Sigmoid colon (tissue), 7 donors: ENCODE results near the gene FN3K. TPM values are rescaled to one million over a fixed set of nuclear protein-coding genes. Genes with fewer than 3 reads are reported as not detected.

Source experiments
- DNase-seq: peaks from one replicate; pipeline ENCODE4 v3.0.0-alpha.2; 2019
- H3K27ac ChIP-seq, 4 donors: fragments of 200-600 bp; sonication (generic); one replicate each; pipeline ENCODE4 v1.5.1; 2016 to 2019; ENCODE audit warnings: mild to moderate bottlenecking in 1 of 4
- H3K27me3 ChIP-seq, 3 donors: fragments of 200-600 bp; sonication (generic); one replicate each; pipeline ENCODE4 v1.5.1; 2019; ENCODE audit warnings: mild to moderate bottlenecking in 1 of 3
- H3K36me3 ChIP-seq, 4 donors: fragments of 200-600 bp; sonication (generic); one replicate each; pipeline ENCODE4 v1.5.1; 2016 to 2019
- H3K4me1 ChIP-seq, 4 donors: fragments of 200-600 bp; sonication (generic); one replicate each; pipeline ENCODE4 v1.5.1; 2017 to 2019
- H3K4me3 ChIP-seq, 4 donors: fragments of 200-600 bp; sonication (generic); one replicate each; pipeline ENCODE4 v1.5.1; 2017 to 2019; ENCODE audit warnings: mild to moderate bottlenecking in 2 of 4, moderate library complexity in 1 of 4
- H3K9me3 ChIP-seq, 4 donors: fragments of 200-600 bp in 3 of 4; sonication (generic) in 3 of 4; one replicate each; pipeline versions ENCODE4 v1.5.1 to v1.6.1; 2013 to 2019
- CTCF ChIP-seq, 4 experiments: fragments of 450-650 bp in 3 of 4; fragments of 200-600 bp in 1 of 4; IDR thresholded peaks; one replicate each; pipeline ENCODE4 v1.5.1; 2016 to 2019; ENCODE audit warnings: antibody characterized with exemption in 4 of 4, mild to moderate bottlenecking in 3 of 4, moderate library complexity in 2 of 4
- EP300 ChIP-seq, 4 donors: sonication (generic); formaldehyde crosslinking; IDR thresholded peaks; one replicate each; pipeline ENCODE4 v1.6.1; 2017; ENCODE audit warnings: antibody characterized with exemption in 4 of 4
- POLR2A ChIP-seq, 2 donors: fragments of 450-650 bp; IDR thresholded peaks; one replicate each; pipeline ENCODE4 v1.6.1; 2016; ENCODE audit warnings: antibody characterized with exemption in 2 of 2, mild to moderate bottlenecking in 2 of 2, moderate library complexity in 2 of 2
- POLR2AphosphoS5 ChIP-seq, 4 donors: sonication (generic); formaldehyde crosslinking; IDR thresholded peaks; one replicate each; pipeline ENCODE4 v1.6.1; 2017; ENCODE audit warnings: antibody characterized with exemption in 4 of 4
- WGBS, 2 donors: extraction: QIAGEN DNeasy Blood & Tissue Kit; methylation state at CpG; one replicate each; pipeline ENCODE4 v1.1.7; 2013; 5-methylcytosine and 5-hydroxymethylcytosine counted together
- intact Hi-C: fragments of 100-400 bp; cut with DNase I; formaldehyde crosslinking; loops from one replicate; pipeline ENCODE4 v1.15.1; 2023
- polyA plus RNA-seq, 3 donors: library from polyadenylated mRNA; stranded (reverse); fragments of 200-250 nt; gene quantifications; one replicate each; pipeline ENCODE4 v1.2.3, GENCODE V29; 2013
- total RNA-seq, 4 donors: library from RNA; depleted of rRNA; stranded (reverse); fragments of >200 nt; gene quantifications; one replicate each; pipeline ENCODE4 v1.1.0, GENCODE V29; 2016
- donor health status: healthy with polysubstance abuse.
- donor health status: Bipolar disorder and iron deficiency.
- donor health status: healthy.

Gene FN3K
- total and polyA plus RNA-seq, 7 donors: 2.8 to 22.2 (median 11.9) TPM

GRCh38 chr17:82689077-82689476 is 46.3 kb upstream of the FN3K start:
- Histone ChIP-seq H3K4me1 (no peaks in the 10 kb centered on the region), H3K9me3 (no peaks in the 10 kb centered on the region), H3K27me3 (no peaks in the 10 kb centered on the region), H3K36me3 (peaks cover 0 to 6% (median 0%) of the 10 kb centered on the region in 4 donors), H3K27ac (no peak overlapping the region), H3K4me3 (no peak overlapping the region)
- intact Hi-C loops: no loop called here
- TF ChIP-seq POLR2AphosphoS5 (IDR thresholded peaks at IDR 0.05) (no peak), POLR2A (IDR thresholded peaks at IDR 0.05) (no peak), EP300 (IDR thresholded peaks at IDR 0.05) (no peak), CTCF (IDR thresholded peaks at IDR 0.05) (no peak)
- no peak for DNase-seq
- 73 to 87% methylated on average over 8 of the region's 8 CpGs for WGBS, 2 donors

- Histone ChIP-seq H3K27ac (no peak overlapping the region), H3K4me3 (no peak overlapping the region), H3K36me3 (peaks cover 0 to 6% (median 0%) of the 10 kb centered on the region in 4 donors), H3K4me1 (no peaks in the 10 kb centered on the region), H3K9me3 (peaks cover 0 to 2% (median 0%) of the 10 kb centered on the region in 4 donors), H3K27me3 (no peaks in the 10 kb centered on the region)
- intact Hi-C loops: no loop called here
- TF ChIP-seq EP300 (IDR thresholded peaks at IDR 0.05) (no peak), CTCF (IDR thresholded peaks at IDR 0.05) (no peak), POLR2AphosphoS5 (IDR thresholded peaks at IDR 0.05) (no peak), POLR2A (IDR thresholded peaks at IDR 0.05) (no peak)
- DNase-seq: no peak
- WGBS, 2 donors: 40 to 79% methylated on average over 18 of the region's 18 CpGs
These were observed 44.5 kb upstream of the FN3K start for GRCh38 chr17:82690786-82691489.

- H3K4me3 ChIP-seq: no peak overlapping the region
- 87 to 91% methylated on average over 14 of the region's 17 CpGs for WGBS, 2 donors
- no peak overlapping the region for H3K27ac ChIP-seq
- intact Hi-C loops: no loop called here
- H3K27me3 ChIP-seq: no peaks in the 10 kb centered on the region
- no peak for TF ChIP-seq POLR2A (IDR thresholded peaks at IDR 0.05)
- TF ChIP-seq CTCF (IDR thresholded peaks at IDR 0.05): no peak
- no peak for TF ChIP-seq EP300 (IDR thresholded peaks at IDR 0.05)
- no peak for TF ChIP-seq POLR2AphosphoS5 (IDR thresholded peaks at IDR 0.05)
- H3K36me3 ChIP-seq: peaks cover 0 to 6% (median 0%) of the 10 kb centered on the region in 4 donors
- peaks cover 0 to 2% (median 0%) of the 10 kb centered on the region in 4 donors for H3K9me3 ChIP-seq
- H3K4me1 ChIP-seq: peaks cover 0 to 1% (median 1%) of the 10 kb centered on the region in 4 donors
- DNase-seq: no peak
These were observed 43.7 kb upstream of the FN3K start for GRCh38 chr17:82691714-82692113.

- Histone ChIP-seq H3K4me3 (no peak overlapping the region), H3K27ac (no peak overlapping the region), H3K36me3 (peaks cover 0 to 6% (median 0%) of the 10 kb centered on the region in 4 donors), H3K4me1 (peaks cover 0 to 7% (median 7%) of the 10 kb centered on the region in 4 donors), H3K27me3 (no peaks in the 10 kb centered on the region), H3K9me3 (peaks cover 0 to 2% (median 0%) of the 10 kb centered on the region in 4 donors)
- intact Hi-C loops: no loop called here
- no peak for TF ChIP-seq POLR2AphosphoS5 (IDR thresholded peaks at IDR 0.05)
- TF ChIP-seq EP300 (IDR thresholded peaks at IDR 0.05): no peak
- no peak for TF ChIP-seq POLR2A (IDR thresholded peaks at IDR 0.05)
- no peak for TF ChIP-seq CTCF (IDR thresholded peaks at IDR 0.05)
- WGBS, 2 donors: 84 to 85% methylated on average over 16 of the region's 16 CpGs
- DNase-seq: no peak
These were observed 43.1 kb upstream of the FN3K start for GRCh38 chr17:82692268-82692667.
